Endothelial cell of umbilical vein (primary cell): Measurements from ENCODE around the gene KIAA1671. TPM values are rescaled to one million over a fixed set of nuclear protein-coding genes. Genes with fewer than 3 reads are reported as not detected.

ENCODE experiments used
- BruUV-seq: library from RNA; stranded (reverse); fragments of 400-500 nt; replicated peaks from 2 replicates; lab custom pipeline; 2021; lab: Mats Ljungman, UMichigan
- CTCF ChIA-PET: fragments of 300-600, 350-600 bp; sonication (Branson Sonifier 250); formaldehyde crosslinking; loops from one replicate; lab custom pipeline; 2021; ENCODE audit warnings: antibody characterized with exemption, inconsistent platforms; lab: Charles Lee
- POLR2A ChIA-PET: fragments of 300-600, 350-600 bp; sonication (Branson Sonifier 250); formaldehyde crosslinking; loops from one replicate; lab custom pipeline; 2021; ENCODE audit warnings: antibody characterized with exemption, inconsistent platforms; lab: Charles Lee
- DNase-seq: peaks from one replicate; pipeline ENCODE4 v3.0.0-alpha.2; 2011; ENCODE audit warnings: low read depth, low spot score
- FAIRE-seq: peaks from 2 replicates; lab custom pipeline; 2011; peaks lifted over from hg19 to GRCh38; lab: Jason Lieb, UNC
- H2AFZ ChIP-seq: 2 replicates; pipeline ENCODE4 v1.6.0; 2012; ENCODE audit warnings: low read depth, low read length, control low read depth, inconsistent platforms
- H3K27ac ChIP-seq: 2 replicates; pipeline ENCODE4 v1.5.1; 2011; ENCODE audit warnings: low read depth, mild to moderate bottlenecking, control low read depth, low read length, moderate library complexity; ENCODE audit not compliant: insufficient read depth
- H3K27me3 ChIP-seq, 2 experiments: 2 replicates each; pipeline versions ENCODE4 v1.6.0 to v1.6.1; 2011; ENCODE audit warnings: low read length in 2 of 2, mixed read lengths in 1 of 2; ENCODE audit not compliant: control insufficient read depth in 2 of 2, insufficient read depth in 2 of 2
- H3K36me3 ChIP-seq, 2 experiments: 2 replicates in 1 of 2; 3 replicates in 1 of 2; pipeline ENCODE4 v1.5.1; 2011; ENCODE audit warnings: low read length in 2 of 2, mild to moderate bottlenecking in 1 of 2, moderate library complexity in 1 of 2; ENCODE audit not compliant: control insufficient read depth in 2 of 2, insufficient read depth in 2 of 2; ENCODE audit errors: extremely low read depth in 1 of 2
- H3K4me1 ChIP-seq: 3 replicates; pipeline ENCODE4 v1.5.1; 2011; ENCODE audit warnings: mild to moderate bottlenecking, low read length; ENCODE audit not compliant: control insufficient read depth, insufficient read depth; ENCODE audit errors: extremely low read depth
- H3K4me2 ChIP-seq: 2 replicates; pipeline ENCODE4 v1.6.1; 2011; ENCODE audit warnings: low read length, control low read depth, mixed read lengths; ENCODE audit not compliant: insufficient read depth
- H3K4me3 ChIP-seq, 3 experiments: fragments of 200-600 bp in 1 of 3; sonication (generic), shearing (Covaris generic) in 1 of 3; replicated peaks in 1 of 3; 2 replicates each; pipeline ENCODE4 v1.5.1; 2011 to 2016; ENCODE audit warnings: control low read depth in 3 of 3, low read length in 3 of 3, mild to moderate bottlenecking in 2 of 3, inconsistent platforms in 1 of 3, low read depth in 1 of 3, moderate library complexity in 1 of 3; ENCODE audit not compliant: insufficient read depth in 1 of 3
- H3K79me2 ChIP-seq: 2 replicates; pipeline ENCODE4 v1.6.0; 2012; ENCODE audit warnings: low read length, inconsistent platforms; ENCODE audit not compliant: control insufficient read depth, insufficient read depth
- H3K9ac ChIP-seq: replicated peaks from 2 replicates; pipeline ENCODE3; 2011; ENCODE audit warnings: low read length, control low read depth; ENCODE audit not compliant: insufficient read depth; ENCODE audit errors: extremely low read depth
- H3K9me1 ChIP-seq: replicated peaks from 3 replicates; pipeline ENCODE4 v1.6.0; 2011; ENCODE audit warnings: mild to moderate bottlenecking, low read length; ENCODE audit not compliant: control insufficient read depth, insufficient read depth; ENCODE audit errors: extremely low read depth
- H3K9me3 ChIP-seq: replicated peaks from 2 replicates; pipeline ENCODE4 v1.5.1; 2012; ENCODE audit warnings: low read length, inconsistent platforms; ENCODE audit not compliant: control insufficient read depth, insufficient read depth
- H4K20me1 ChIP-seq: replicated peaks from 2 replicates; pipeline ENCODE3; 2011; ENCODE audit warnings: mild to moderate bottlenecking, low read length; ENCODE audit not compliant: control insufficient read depth, insufficient read depth; ENCODE audit errors: extremely low read depth
- FOS ChIP-seq: IDR thresholded peaks from 2 replicates; pipeline ENCODE4 v1.6.1; 2011; ENCODE audit warnings: mild to moderate bottlenecking, low read length, moderate library complexity, borderline replicate concordance; ENCODE audit not compliant: insufficient read depth
- GATA2 ChIP-seq: IDR thresholded peaks from 2 replicates; pipeline ENCODE4 v1.7.0; 2011; ENCODE audit warnings: low read depth, mild to moderate bottlenecking, moderate library complexity, mixed read lengths, low read length; ENCODE audit not compliant: insufficient read length, insufficient read depth
- JUN ChIP-seq: IDR thresholded peaks from 2 replicates; pipeline ENCODE4 v1.6.1; 2011; ENCODE audit warnings: borderline replicate concordance, low read depth; ENCODE audit not compliant: insufficient read length, insufficient read depth
- POLR2A ChIP-seq: IDR thresholded peaks from 2 replicates; pipeline ENCODE4 v1.6.1; 2012; ENCODE audit warnings: low read depth, mild to moderate bottlenecking, control low read depth, low read length
- POLR2AphosphoS5 ChIP-seq: IDR thresholded peaks from 2 replicates; pipeline ENCODE4 v1.6.1; 2012; ENCODE audit warnings: low read depth, mild to moderate bottlenecking, control low read depth, low read length, moderate library complexity; ENCODE audit not compliant: insufficient read depth
- dilution Hi-C: fragments of 300-500 bp; cut with MboI; formaldehyde crosslinking; loops from one replicate; pipeline ENCODE4 v1.15.0; 2019; ENCODE audit warnings: low sequenced_read_pairs; ENCODE audit not compliant: extremely low pct_ligation_motif_present
- intact Hi-C: fragments of 100-400 bp; cut with micrococcal nuclease; formaldehyde crosslinking; loops from one replicate; pipeline ENCODE4 v1.10.0; 2022
- polyA plus RNA-seq, 4 experiments: library from polyadenylated mRNA; depleted of rRNA in 3 of 4; stranded (reverse) in 3 of 4; unstranded in 1 of 4; fragments of >200 nt; gene quantifications; 2 replicates each; pipeline versions ENCODE4 v1.2.1 to v1.2.3, GENCODE V29; 2011 to 2012; ENCODE audit warnings: missing spikeins in 1 of 4
- total RNA-seq: library from RNA; stranded (reverse); gene quantifications from 2 replicates; pipeline ENCODE4 v1.2.3, GENCODE V29; 2021
- TF ChIP-seq, protein P1 (sequence below): IDR thresholded peaks from 2 replicates; pipeline ENCODE4 v1.6.1; 2011; ENCODE audit not compliant: insufficient read depth, insufficient read length
- TF ChIP-seq, protein P2 (sequence below), 2 donors: IDR thresholded peaks; 1 replicate in 1 of 2; 2 replicates in 1 of 2; pipeline ENCODE4 v1.5.1; 2011; ENCODE audit warnings: low read length in 2 of 2, mild to moderate bottlenecking in 2 of 2, moderate library complexity in 2 of 2, control low read depth in 1 of 2, inconsistent platforms in 1 of 2, low read depth in 1 of 2; ENCODE audit not compliant: insufficient read depth in 1 of 2; ENCODE audit errors: extremely low read depth in 1 of 2

The KIAA1671 gene
- total and polyA plus RNA-seq, 2 donors (not counting 3 experiments of a cell fraction or from before 2014, with no cell fraction given), result 23.1 to 85.1 TPM

DNA sequence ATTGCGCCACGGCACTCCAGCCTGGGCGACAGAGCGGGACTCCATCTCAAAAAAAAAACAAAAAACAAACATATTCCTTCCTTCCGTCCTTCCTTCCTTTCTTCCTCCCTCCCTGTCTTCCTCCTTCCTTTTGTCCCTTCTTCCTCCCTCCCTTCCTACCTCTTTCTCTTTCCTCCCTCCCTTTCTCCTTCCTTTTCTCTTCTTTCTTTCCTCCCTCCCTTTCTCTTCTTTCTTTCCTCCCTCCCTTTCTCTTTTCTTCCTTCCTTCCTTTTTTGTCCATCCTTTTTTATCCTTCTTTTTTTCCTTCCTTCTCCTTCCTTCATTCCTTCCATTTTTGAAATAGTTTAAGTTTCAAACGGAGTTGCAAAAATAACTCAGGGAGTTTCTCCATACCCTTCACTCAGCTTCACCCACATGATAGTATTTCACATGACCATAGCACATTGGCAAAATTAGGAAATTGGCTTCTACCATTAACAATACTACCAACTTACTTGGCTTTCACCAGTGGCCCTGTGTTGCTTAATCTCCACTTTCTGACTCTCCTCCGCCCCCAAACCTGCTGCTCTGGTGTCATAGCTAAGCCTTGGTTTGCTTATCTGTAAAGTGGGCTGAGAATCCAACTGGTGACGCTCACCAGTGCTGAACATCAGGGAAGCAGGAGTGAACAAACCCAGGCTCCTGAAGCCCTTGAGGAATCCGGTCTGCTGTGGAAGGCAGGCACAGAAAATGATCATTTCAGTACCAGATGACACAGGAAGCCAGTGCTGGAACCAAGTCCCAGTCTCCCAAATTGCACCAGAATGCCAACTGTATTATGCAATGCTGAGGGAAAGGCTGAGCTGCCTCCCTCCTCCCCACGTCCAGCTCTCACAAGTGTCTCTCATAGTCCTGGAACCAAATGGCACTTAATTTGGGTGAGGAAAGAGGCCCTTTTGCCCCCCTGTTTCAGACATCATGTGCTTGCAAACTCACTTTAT, 229.9 kb downstream of the KIAA1671 start:
- no peaks in the 10 kb centered on the region for H3K79me2 ChIP-seq
- POLR2A ChIA-PET, result no interaction called here

More for the DNA sequence above, 229.9 kb downstream of the KIAA1671 start:
- Histone ChIP-seq H3K27me3 (no peaks in the 10 kb centered on the region), H3K9ac (no peak overlapping the region), H3K4me1 (no peaks in the 10 kb centered on the region), H3K4me2 (no peak overlapping the region), H3K4me3 (no peak overlapping the region), H3K36me3 (peaks cover 8 to 33% of the 10 kb centered on the region in 2 experiments), H3K27ac (no peak overlapping the region), H3K9me3 (no peaks in the 10 kb centered on the region), H3K9me1 (no peaks in the 10 kb centered on the region), H4K20me1 (no peaks in the 10 kb centered on the region), H2AFZ (no peak overlapping the region)
- intact Hi-C loops, result no loop called here
- no TSS peak for BruUV-seq
- DNase-seq (no peak), FAIRE-seq (no peak)
- CTCF ChIA-PET, result interaction anchor here (5.3 kb wide), 1 partner anchor 19 kb away, joined by 23 read pairs; no protein-coding TSS in a partner anchor
- TF ChIP-seq, protein P1, sequence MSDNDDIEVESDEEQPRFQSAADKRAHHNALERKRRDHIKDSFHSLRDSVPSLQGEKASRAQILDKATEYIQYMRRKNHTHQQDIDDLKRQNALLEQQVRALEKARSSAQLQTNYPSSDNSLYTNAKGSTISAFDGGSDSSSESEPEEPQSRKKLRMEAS, result no peak
- no peak for TF ChIP-seq POLR2AphosphoS5
- TF ChIP-seq, protein P2, sequence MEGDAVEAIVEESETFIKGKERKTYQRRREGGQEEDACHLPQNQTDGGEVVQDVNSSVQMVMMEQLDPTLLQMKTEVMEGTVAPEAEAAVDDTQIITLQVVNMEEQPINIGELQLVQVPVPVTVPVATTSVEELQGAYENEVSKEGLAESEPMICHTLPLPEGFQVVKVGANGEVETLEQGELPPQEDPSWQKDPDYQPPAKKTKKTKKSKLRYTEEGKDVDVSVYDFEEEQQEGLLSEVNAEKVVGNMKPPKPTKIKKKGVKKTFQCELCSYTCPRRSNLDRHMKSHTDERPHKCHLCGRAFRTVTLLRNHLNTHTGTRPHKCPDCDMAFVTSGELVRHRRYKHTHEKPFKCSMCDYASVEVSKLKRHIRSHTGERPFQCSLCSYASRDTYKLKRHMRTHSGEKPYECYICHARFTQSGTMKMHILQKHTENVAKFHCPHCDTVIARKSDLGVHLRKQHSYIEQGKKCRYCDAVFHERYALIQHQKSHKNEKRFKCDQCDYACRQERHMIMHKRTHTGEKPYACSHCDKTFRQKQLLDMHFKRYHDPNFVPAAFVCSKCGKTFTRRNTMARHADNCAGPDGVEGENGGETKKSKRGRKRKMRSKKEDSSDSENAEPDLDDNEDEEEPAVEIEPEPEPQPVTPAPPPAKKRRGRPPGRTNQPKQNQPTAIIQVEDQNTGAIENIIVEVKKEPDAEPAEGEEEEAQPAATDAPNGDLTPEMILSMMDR (IDR thresholded peaks at IDR 0.05; ENCODE audit: extremely low read depth in 1 of 2, insufficient read depth in 1 of 2, low read depth in 1 of 2, low read length in 2 of 2), result no peak
- TF ChIP-seq GATA2, result no peak
- TF ChIP-seq POLR2A, result no peak
- TF ChIP-seq FOS, result no peak
- TF ChIP-seq JUN, result no peak
- dilution Hi-C loops, result no loop called here
